Ishikawa (cell line): ENCODE measurements around the gene ZFP3.

Source experiments
- CEBPB ChIP-seq: IDR thresholded peaks from 2 replicates; pipeline ENCODE4 v1.6.1; 2012
- EP300 ChIP-seq: IDR thresholded peaks from 2 replicates; pipeline ENCODE4 v1.6.1; 2012; ENCODE audit warnings: borderline replicate concordance
- RAD21 ChIP-seq: IDR thresholded peaks from 2 replicates; pipeline ENCODE4 v1.6.1; 2012; ENCODE audit warnings: low read depth
- REST ChIP-seq: IDR thresholded peaks from 2 replicates; pipeline ENCODE4 v1.6.1; 2012; ENCODE audit warnings: low read depth, mild to moderate bottlenecking
- TAF1 ChIP-seq: IDR thresholded peaks from 2 replicates; pipeline ENCODE4 v1.6.1; 2012; ENCODE audit warnings: low read depth, mild to moderate bottlenecking
- USF1 ChIP-seq: IDR thresholded peaks from 2 replicates; pipeline ENCODE4 v1.6.1; 2012
- ZBTB7A ChIP-seq: IDR thresholded peaks from 2 replicates; pipeline ENCODE4 v1.6.1; 2012; ENCODE audit warnings: low read depth

- TF ChIP-seq EP300: no peak
- no peak for TF ChIP-seq TAF1
- no peak for TF ChIP-seq ZBTB7A
- TF ChIP-seq RAD21: no peak
- no peak for TF ChIP-seq USF1
- no peak for TF ChIP-seq CEBPB
- TF ChIP-seq REST: no peak
Measured at GRCh38 chr17:5069724-5070123, 8.5 kb upstream of the ZFP3 start.
